BE2C (cell line): ENCODE data around the gene THSD4.

Experiments used
- DNase-seq: peaks from one replicate; pipeline ENCODE4 v3.0.0-alpha.2; 2020
- H3K27me3 ChIP-seq: fragments of 250-450 bp; sonication (Bioruptor Pico); 2 replicates; pipeline ENCODE4 v1.5.1; 2020; ENCODE audit warnings: mild to moderate bottlenecking
- H3K36me3 ChIP-seq: fragments of 250-450 bp; sonication (Bioruptor Pico); 2 replicates; pipeline ENCODE4 v1.5.1; 2020; ENCODE audit warnings: mild to moderate bottlenecking
- H3K4me1 ChIP-seq: fragments of 250-450 bp; sonication (Bioruptor Pico); 2 replicates; pipeline ENCODE4 v1.5.1; 2020
- H3K4me3 ChIP-seq: 2 replicates; pipeline ENCODE4 v1.5.1; 2011; ENCODE audit warnings: low read depth, low read length
- H3K9me3 ChIP-seq: fragments of 250-450 bp; sonication (Bioruptor Pico); 2 replicates; pipeline ENCODE4 v1.5.1; 2020
- CTCF ChIP-seq: IDR thresholded peaks from 2 replicates; pipeline ENCODE4 v1.5.1; 2012; ENCODE audit warnings: mild to moderate bottlenecking, low read depth, low read length

Gene THSD4

GRCh38 chr15:71746719-71747118, 631.4 kb downstream of the THSD4 start:
- no peaks in the 10 kb centered on the region for H3K36me3 ChIP-seq
- no peak for TF ChIP-seq CTCF
- no peak overlapping the region for H3K4me3 ChIP-seq
- no peak for DNase-seq
- H3K27me3 ChIP-seq = no peaks in the 10 kb centered on the region; the same call in 1 of the 2 replicates
- H3K4me1 ChIP-seq = no peaks in the 10 kb centered on the region; the same call in 1 of the 2 replicates
- no peaks in the 10 kb centered on the region for H3K9me3 ChIP-seq

DNA sequence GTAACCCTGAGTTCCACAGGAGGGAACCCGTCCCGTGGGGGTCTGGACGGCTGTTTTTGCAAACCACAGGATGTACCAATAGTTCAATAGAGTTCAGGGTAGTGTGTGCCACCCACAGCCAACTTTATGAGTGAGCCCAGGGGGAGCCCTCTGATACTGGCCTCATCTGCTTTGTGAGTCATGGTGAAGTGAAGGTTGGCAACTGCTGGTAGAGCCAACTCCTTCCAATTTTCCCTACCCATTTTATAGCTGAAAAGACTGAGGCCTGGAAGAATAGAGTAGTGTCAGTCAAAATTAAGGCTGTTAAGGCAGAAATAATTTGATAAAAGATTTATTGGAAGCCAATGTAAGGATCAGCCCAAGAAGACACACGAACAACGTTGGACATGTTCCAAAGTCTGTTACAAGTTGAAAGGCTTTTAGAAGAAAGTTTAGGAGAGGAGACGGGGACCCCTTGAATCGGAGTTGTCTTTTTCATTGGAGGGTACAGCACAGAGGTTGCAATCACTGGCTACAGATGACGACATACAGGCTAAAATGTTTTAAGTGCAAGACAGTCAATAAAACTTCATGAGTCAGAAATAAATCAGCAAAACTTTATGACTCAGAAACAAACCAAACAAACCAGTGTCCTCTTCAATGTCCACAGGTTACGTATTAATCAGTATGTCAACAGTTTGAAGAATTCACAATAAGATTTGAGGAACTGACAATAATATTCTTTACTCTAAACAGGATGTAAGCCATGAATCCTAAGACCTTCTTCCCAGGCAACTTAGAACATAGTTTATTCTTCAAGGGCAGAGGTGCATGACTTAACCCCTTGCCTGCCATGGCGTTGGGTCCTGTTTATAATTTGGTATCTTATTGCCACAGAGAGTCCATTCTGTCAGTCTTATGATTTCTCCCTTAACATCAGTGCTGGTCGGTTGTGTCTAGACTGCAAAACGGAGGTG, 632.1 kb downstream of the THSD4 start:
- Histone ChIP-seq H3K27me3 (no peaks in the 10 kb centered on the region), H3K36me3 (no peaks in the 10 kb centered on the region), H3K4me3 (no peak overlapping the region), H3K9me3 (no peaks in the 10 kb centered on the region), H3K4me1 (no peaks in the 10 kb centered on the region; the same call in 1 of the 2 replicates)
- TF ChIP-seq CTCF = no peak
- no peak for DNase-seq

DNA sequence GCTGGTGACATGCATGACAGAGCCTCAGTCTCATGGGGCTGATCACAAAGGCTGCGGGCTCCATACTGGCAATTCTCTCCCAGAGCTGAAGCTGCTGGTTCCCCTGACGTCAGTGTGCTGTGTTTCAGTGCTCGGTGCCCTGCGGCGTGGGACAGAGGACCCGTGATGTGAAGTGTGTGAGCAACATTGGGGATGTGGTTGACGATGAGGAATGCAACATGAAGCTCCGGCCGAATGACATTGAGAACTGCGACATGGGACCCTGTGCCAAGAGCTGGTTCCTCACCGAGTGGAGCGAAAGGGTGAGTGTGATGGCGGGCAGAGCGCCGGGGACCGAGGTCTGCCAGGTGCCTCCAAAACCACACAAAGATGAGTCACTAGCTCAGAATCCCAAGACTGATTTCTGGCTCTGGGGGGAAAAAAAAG, 633.0 kb downstream of the THSD4 start:
- Histone ChIP-seq H3K9me3 (no peaks in the 10 kb centered on the region), H3K27me3 (no peaks in the 10 kb centered on the region), H3K4me1 (no peaks in the 10 kb centered on the region; the same call in 1 of the 2 replicates), H3K36me3 (no peaks in the 10 kb centered on the region), H3K4me3 (no peak overlapping the region)
- no peak for TF ChIP-seq CTCF
- no peak for DNase-seq

DNA sequence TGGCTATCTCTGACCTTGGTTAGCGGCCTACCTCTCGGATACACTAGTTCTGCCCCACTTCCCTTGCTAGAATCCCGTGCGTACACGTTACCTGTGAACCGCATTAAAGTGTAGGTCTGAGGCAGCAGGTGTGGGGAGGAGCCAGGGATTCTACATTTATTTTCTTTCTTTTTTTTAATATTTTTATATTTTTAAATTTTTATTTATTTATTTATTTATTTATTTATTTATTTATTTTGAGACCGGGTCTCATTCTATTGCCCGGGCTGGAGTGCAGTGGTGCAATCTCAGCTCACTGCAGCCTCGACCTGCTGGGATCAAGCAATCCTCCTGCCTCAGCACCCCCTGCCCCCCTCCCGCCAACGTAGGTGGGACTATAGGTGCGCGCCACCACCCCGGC, 634.2 kb downstream of the THSD4 start:
- Histone ChIP-seq H3K9me3 (no peaks in the 10 kb centered on the region), H3K4me3 (no peak overlapping the region), H3K4me1 (no peaks in the 10 kb centered on the region), H3K27me3 (no peaks in the 10 kb centered on the region), H3K36me3 (no peaks in the 10 kb centered on the region)
- no peak for TF ChIP-seq CTCF
- no peak for DNase-seq

DNA sequence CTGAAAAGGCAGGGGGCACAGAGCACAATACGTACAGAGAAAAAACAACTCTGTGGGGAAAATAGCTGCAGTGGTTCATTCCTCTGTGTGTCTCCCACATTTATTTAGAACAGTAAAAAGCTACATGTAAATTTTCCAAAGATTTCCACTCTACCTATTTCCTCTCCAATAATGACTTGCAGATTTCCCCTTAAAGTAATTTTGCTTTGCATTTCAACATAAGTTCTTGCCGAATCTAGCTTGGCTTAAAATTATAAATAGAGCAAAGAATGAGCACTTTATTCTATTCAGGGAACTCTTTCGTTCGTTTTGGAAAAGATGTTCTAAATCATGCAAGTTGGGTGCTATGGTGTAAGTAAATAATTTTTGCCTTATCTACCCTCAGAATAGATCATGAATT, 636.9 kb downstream of the THSD4 start:
- H3K4me1 ChIP-seq = no peaks in the 10 kb centered on the region

More for the DNA sequence above, 636.9 kb downstream of the THSD4 start:
- no peaks in the 10 kb centered on the region for H3K9me3 ChIP-seq
- no peak overlapping the region for H3K4me3 ChIP-seq
- H3K27me3 ChIP-seq = no peaks in the 10 kb centered on the region
- DNase-seq = no peak
- TF ChIP-seq CTCF = no peak
- H3K36me3 ChIP-seq = no peaks in the 10 kb centered on the region
